Measurements from ENCODE around the gene CAB39L. TPM values are rescaled to one million over a fixed set of nuclear protein-coding genes. Genes with fewer than 3 reads are reported as not detected.

The CAB39L gene
- total RNA-seq, 2 experiments from 2014 or later, result 9.6 to 28.6 TPM

GRCh38 chr13:49418206-49418605, 25.7 kb downstream of the CAB39L start:
- no peaks in the 10 kb centered on the region for H4K20me1 ChIP-seq (ENCODE audit: insufficient read depth, low read length)
- H2AFZ ChIP-seq (ENCODE audit: low read length), result peak overlapping the region; percentile 86
- CTCF ChIA-PET (ENCODE audit: unreplicated experiment), result no interaction called here
- BruUV-seq (replicated peaks), result no TSS peak
- peak; percentile 75 for DNase-seq (ENCODE audit: low spot score)
- TF ChIP-seq EZH2phosphoT487 (IDR thresholded peaks at IDR 0.05; ENCODE audit: borderline replicate concordance, low read depth, low read length), result no peak
- no peak for TF ChIP-seq CTCF (conservative IDR thresholded peaks at IDR 0.05; ENCODE audit: low read length)
- H3K79me2 ChIP-seq (ENCODE audit: insufficient read depth, low read depth, low read length), result no peaks in the 10 kb centered on the region
- peaks cover 62% of the 10 kb centered on the region for H3K4me1 ChIP-seq (ENCODE audit: insufficient read depth, low read length, poor library complexity, severe bottlenecking)
- H3K4me3 ChIP-seq (ENCODE audit: low read depth, low read length, poor library complexity, severe bottlenecking), result peak overlapping the region; percentile 24
- H3K9me3 ChIP-seq (ENCODE audit: low read length), result no peaks in the 10 kb centered on the region
- H3K9me2 ChIP-seq (ENCODE audit: insufficient read depth, low read length), result no peaks in the 10 kb centered on the region
- intact Hi-C loops (cut with micrococcal nuclease; ENCODE audit: unreplicated experiment), result loop anchor here (5.0 kb wide), 1 partner anchor 46 kb away; no protein-coding TSS in a partner anchor
- no peaks in the 10 kb centered on the region for H3K36me3 ChIP-seq (ENCODE audit: insufficient read depth, low read length)
- H3K27ac ChIP-seq (ENCODE audit: low read depth, low read length, poor library complexity, severe bottlenecking), result peak overlapping the region; percentile 59
- H3K4me2 ChIP-seq (ENCODE audit: low read length), result peak overlapping the region; percentile 57
- POLR2A ChIA-PET, result interaction anchor here (0.9 to 2.7 kb wide), 5 partner anchors 10 to 95 kb away, joined by 3 to 13 read pairs (median 5); partner anchors contain the start of gene CAB39L

GRCh38 chr13:49417161-49417560, 26.7 kb downstream of the CAB39L start:
- TF ChIP-seq CTCF (conservative IDR thresholded peaks at IDR 0.05; ENCODE audit: low read length), result no peak
- TF ChIP-seq EZH2phosphoT487 (IDR thresholded peaks at IDR 0.05; ENCODE audit: borderline replicate concordance, low read depth, low read length), result no peak
- no TSS peak for BruUV-seq (replicated peaks)
- no peaks in the 10 kb centered on the region for H3K9me3 ChIP-seq (ENCODE audit: low read length)
- intact Hi-C loops (cut with micrococcal nuclease; ENCODE audit: unreplicated experiment), result loop anchor here (5.0 kb wide), 1 partner anchor 45 kb away; no protein-coding TSS in a partner anchor
- peak overlapping the region; percentile 57 for H3K4me2 ChIP-seq (ENCODE audit: low read length)
- H4K20me1 ChIP-seq (ENCODE audit: insufficient read depth, low read length), result no peaks in the 10 kb centered on the region
- peak overlapping the region; percentile 24 for H3K4me3 ChIP-seq (ENCODE audit: low read depth, low read length, poor library complexity, severe bottlenecking)
- ChIA-PET CTCF (ENCODE audit: unreplicated experiment) (no interaction called here), POLR2A (interaction anchor here (0.7 to 1.0 kb wide), 4 partner anchors 11 to 88 kb away, joined by 3 to 5 read pairs (median 4); no protein-coding TSS in a partner anchor)
- no peaks in the 10 kb centered on the region for H3K79me2 ChIP-seq (ENCODE audit: insufficient read depth, low read depth, low read length)
- no peaks in the 10 kb centered on the region for H3K9me2 ChIP-seq (ENCODE audit: insufficient read depth, low read length)
- peak overlapping the region; percentile 86 for H2AFZ ChIP-seq (ENCODE audit: low read length)
- H3K27ac ChIP-seq (ENCODE audit: low read depth, low read length, poor library complexity, severe bottlenecking), result peak overlapping the region; percentile 59
- H3K4me1 ChIP-seq (ENCODE audit: insufficient read depth, low read length, poor library complexity, severe bottlenecking), result peaks cover 62% of the 10 kb centered on the region
- no peaks in the 10 kb centered on the region for H3K36me3 ChIP-seq (ENCODE audit: insufficient read depth, low read length)
- no peak for DNase-seq (ENCODE audit: low spot score)

- no peak for TF ChIP-seq CTCF (conservative IDR thresholded peaks at IDR 0.05; ENCODE audit: low read length)
- TF ChIP-seq EZH2phosphoT487 (IDR thresholded peaks at IDR 0.05; ENCODE audit: borderline replicate concordance, low read depth, low read length), result no peak
- BruUV-seq (replicated peaks), result no TSS peak
- ChIA-PET POLR2A (interaction anchor here (0.6 to 1.2 kb wide), 4 partner anchors 102 to 277 kb away, joined by 3 to 4 read pairs (median 3); no protein-coding TSS in a partner anchor), CTCF (ENCODE audit: unreplicated experiment) (no interaction called here)
- H3K27ac ChIP-seq (ENCODE audit: low read depth, low read length, poor library complexity, severe bottlenecking), result no peak overlapping the region
- intact Hi-C loops (cut with micrococcal nuclease; ENCODE audit: unreplicated experiment), result no loop called here
- H3K9me3 ChIP-seq (ENCODE audit: low read length), result no peaks in the 10 kb centered on the region
- H3K9me2 ChIP-seq (ENCODE audit: insufficient read depth, low read length), result no peaks in the 10 kb centered on the region
- no peak overlapping the region for H3K4me2 ChIP-seq (ENCODE audit: low read length)
- H3K4me1 ChIP-seq (ENCODE audit: insufficient read depth, low read length, poor library complexity, severe bottlenecking), result peaks cover 26% of the 10 kb centered on the region
- H3K4me3 ChIP-seq (ENCODE audit: low read depth, low read length, poor library complexity, severe bottlenecking), result no peak overlapping the region
- DNase-seq (ENCODE audit: low spot score), result no peak
- no peaks in the 10 kb centered on the region for H4K20me1 ChIP-seq (ENCODE audit: insufficient read depth, low read length)
- H3K79me2 ChIP-seq (ENCODE audit: insufficient read depth, low read depth, low read length), result no peaks in the 10 kb centered on the region
- H2AFZ ChIP-seq (ENCODE audit: low read length), result 0 out of 2 replicates have a peak overlapping the region, but pooled peaks have one; percentile 3
- H3K36me3 ChIP-seq (ENCODE audit: insufficient read depth, low read length), result no peaks in the 10 kb centered on the region
Measured at GRCh38 chr13:49412749-49413148, 31.1 kb downstream of the CAB39L start.
